Lung (tissue), 12 donors: Measurements from ENCODE around the gene CDC16. TPM values are rescaled to one million over a fixed set of nuclear protein-coding genes. Genes with fewer than 3 reads are reported as not detected.

Experiments
- ATAC-seq: fragments of 200-7000 bp; cut with Tn5 transposase; one replicate; pipeline ENCODE4 v1.9.1; 2020; ENCODE audit warnings: moderate number of reproducible peaks; ENCODE audit not compliant: insufficient read depth, low FRiP score
- DNase-seq, 3 donors: peaks; one replicate each; pipeline ENCODE4 v3.0.0-alpha.2; 2013 to 2017
- H3K27ac ChIP-seq, 2 donors: one replicate each; pipeline ENCODE4 v1.5.1; 2013; ENCODE audit warnings: mild to moderate bottlenecking in 2 of 2, moderate library complexity in 2 of 2, control low read depth in 1 of 2, inconsistent platforms in 1 of 2, low read depth in 1 of 2, low read length in 1 of 2
- H3K27me3 ChIP-seq, 3 donors: one replicate each; pipeline ENCODE4 v1.5.1; 2013; ENCODE audit warnings: low read length in 2 of 3; ENCODE audit not compliant: control insufficient read depth in 3 of 3, insufficient read depth in 3 of 3
- H3K36me3 ChIP-seq, 4 donors: one replicate each; pipeline ENCODE4 v1.5.1; 2013; ENCODE audit warnings: low read length in 4 of 4, mild to moderate bottlenecking in 1 of 4, moderate library complexity in 1 of 4; ENCODE audit not compliant: control insufficient read depth in 4 of 4, insufficient read depth in 4 of 4
- H3K4me1 ChIP-seq, 5 donors: one replicate each; pipeline ENCODE4 v1.5.1; 2013; ENCODE audit warnings: low read length in 5 of 5, mild to moderate bottlenecking in 2 of 5, moderate library complexity in 1 of 5; ENCODE audit not compliant: control insufficient read depth in 5 of 5, insufficient read depth in 5 of 5
- H3K4me3 ChIP-seq: one replicate; pipeline ENCODE4 v1.5.1; 2013; ENCODE audit warnings: mild to moderate bottlenecking, control low read depth, moderate library complexity
- H3K9ac ChIP-seq, 2 donors: one replicate each; pipeline ENCODE4 v1.5.1; 2013; ENCODE audit warnings: low read length in 2 of 2, control low read depth in 1 of 2; ENCODE audit not compliant: insufficient read depth in 1 of 2
- H3K9me3 ChIP-seq, 4 donors: one replicate each; pipeline ENCODE4 v1.5.1; 2013; ENCODE audit warnings: low read length in 3 of 4, mild to moderate bottlenecking in 1 of 4, moderate library complexity in 1 of 4; ENCODE audit not compliant: control insufficient read depth in 4 of 4, insufficient read depth in 3 of 4
- CTCF ChIP-seq: IDR thresholded peaks from 2 replicates; pipeline ENCODE4 v1.5.1; 2012; ENCODE audit warnings: mild to moderate bottlenecking; ENCODE audit errors: control extremely low read depth, extremely low read depth
- WGBS, 2 donors: extraction: QIAGEN DNeasy Blood & Tissue Kit; methylation state at CpG; one replicate each; pipeline ENCODE4 v1.1.7; 2013; 5-methylcytosine and 5-hydroxymethylcytosine counted together
- polyA plus RNA-seq, 2 donors: library from polyadenylated mRNA; stranded (reverse); fragments of 200-250 nt; gene quantifications; one replicate each; pipeline ENCODE4 v1.2.1, GENCODE V29; 2013
- total RNA-seq, 2 donors: library from RNA; depleted of rRNA in 1 of 2; stranded (reverse); fragments of >200 nt in 1 of 2; gene quantifications; one replicate each; pipeline ENCODE4 v1.2.1, GENCODE V29; 2014 to 2021
- donor health status: control.
- donor health status: control.
- donor health status: Bipolar disorder and iron deficiency.
- donor health status: healthy.
- donor health status: DM: yes; HTN: yes; CAD: no.

Gene CDC16
- total and polyA plus RNA-seq, 4 donors: 34.3 to 123 (median 59.0) TPM

GRCh38 chr13:114284680-114285079 is 50.0 kb downstream of the CDC16 start:
- ATAC-seq (no peak), DNase-seq (no peak)
- no peak overlapping the region for H3K27ac ChIP-seq
- 97 to 98% methylated on average over 8 of the region's 8 CpGs for WGBS, 2 donors
- H3K4me3 ChIP-seq: no peak overlapping the region
- H3K36me3 ChIP-seq: peaks cover 3 to 28% (median 14%) of the 10 kb centered on the region in 4 donors
- no peak for TF ChIP-seq CTCF
- no peaks in the 10 kb centered on the region for H3K9me3 ChIP-seq
- H3K4me1 ChIP-seq: peaks cover 0 to 26% (median 7%) of the 10 kb centered on the region in 5 donors
- H3K27me3 ChIP-seq: no peaks in the 10 kb centered on the region
- no peak overlapping the region for H3K9ac ChIP-seq

GRCh38 chr13:114285166-114285808 is 50.6 kb downstream of the CDC16 start:
- H3K9ac ChIP-seq: no peak overlapping the region
- 89 to 95% methylated on average over 4 of the region's 4 CpGs for WGBS, 2 donors
- H3K27me3 ChIP-seq: no peaks in the 10 kb centered on the region
- H3K36me3 ChIP-seq: peaks cover 3 to 28% (median 19%) of the 10 kb centered on the region in 4 donors
- H3K4me1 ChIP-seq: peaks cover 0 to 21% (median 3%) of the 10 kb centered on the region in 5 donors
- TF ChIP-seq CTCF: no peak
- ATAC-seq (no peak), DNase-seq (no peak)
- H3K27ac ChIP-seq: no peak overlapping the region
- no peaks in the 10 kb centered on the region for H3K9me3 ChIP-seq
- H3K4me3 ChIP-seq: no peak overlapping the region

GRCh38 chr13:114286808-114287207 is 52.1 kb downstream of the CDC16 start:
- Histone ChIP-seq H3K4me1 (peaks cover 0 to 13% (median 3%) of the 10 kb centered on the region in 5 donors), H3K9ac (no peak overlapping the region), H3K27me3 (no peaks in the 10 kb centered on the region), H3K36me3 (peaks cover 3 to 28% (median 20%) of the 10 kb centered on the region in 4 donors), H3K9me3 (no peaks in the 10 kb centered on the region), H3K27ac (no peak overlapping the region), H3K4me3 (no peak overlapping the region)
- ATAC-seq (no peak), DNase-seq (no peak)
- WGBS, 2 donors: 96% methylated on average over 8 of the region's 8 CpGs
- TF ChIP-seq CTCF: no peak
